C4-2B (cell line): Measurements from ENCODE around the gene QRFP.

ENCODE experiments used
- CTCF ChIP-seq: fragments of 450-650 bp; conservative IDR thresholded peaks from 2 replicates; pipeline ENCODE4 v1.5.1; 2017; ENCODE audit warnings: mild to moderate bottlenecking
- ZFX ChIP-seq: fragments of 450-650 bp; IDR thresholded peaks from 2 replicates; pipeline ENCODE4 v1.6.1; 2017

DNA sequence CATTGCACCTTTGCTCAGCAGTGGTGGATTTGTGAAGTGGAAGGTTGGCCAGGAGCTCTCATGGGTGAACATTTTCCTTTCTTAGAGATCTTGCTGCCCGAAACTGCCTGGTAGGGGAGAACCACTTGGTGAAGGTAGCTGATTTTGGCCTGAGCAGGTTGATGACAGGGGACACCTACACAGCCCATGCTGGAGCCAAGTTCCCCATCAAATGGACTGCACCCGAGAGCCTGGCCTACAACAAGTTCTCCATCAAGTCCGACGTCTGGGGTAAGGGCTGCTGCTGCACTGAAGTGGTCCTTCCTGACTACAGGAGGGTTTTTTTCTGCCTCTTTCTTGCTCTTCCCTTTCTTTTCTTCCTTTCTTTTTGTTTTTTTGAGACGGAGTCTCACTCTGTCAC is 21.8 kb downstream of the QRFP start:
- no peak for TF ChIP-seq CTCF
- no peak for TF ChIP-seq ZFX
